Ovary (tissue), 3 donors: Measurements from ENCODE around the gene CYFIP2.
"Not testable (repeated sequence)": the region's sequence is repeated elsewhere in the genome, so short reads cannot be mapped to it uniquely, and the experiment has no call there.

Experiments used
- CTCF ChIP-seq, 3 donors: fragments of 450-650 bp in 2 of 3; fragments of 200-600 bp in 1 of 3; IDR thresholded peaks; one replicate each; pipeline versions ENCODE4 v1.5.1 to v1.8.0; 2016 to 2022; ENCODE audit warnings: antibody characterized with exemption in 3 of 3, mild to moderate bottlenecking in 1 of 3
- POLR2A ChIP-seq: fragments of 450-650 bp; IDR thresholded peaks from one replicate; pipeline ENCODE4 v1.6.1; 2017; ENCODE audit warnings: antibody characterized with exemption, mild to moderate bottlenecking, moderate library complexity
- donor health status: DM: no; HTN: no; CAD: no.

GRCh38 chr5:157419521-157419920 is 153.6 kb downstream of the CYFIP2 start:
- not testable (repeated sequence) for TF ChIP-seq CTCF (IDR thresholded peaks at IDR 0.05); POLR2A
